Activated B cell treated with CpG ODN at 0.5 μM for 24 hours (primary cell): ENCODE results near the gene CLSTN1. TPM values are rescaled to one million over a fixed set of nuclear protein-coding genes. Genes with fewer than 3 reads are reported as not detected.

ENCODE experiments used
- ATAC-seq: fragments of 200-7000 bp; cut with Tn5 transposase; one replicate; pipeline ENCODE4 v1.10.0; 2021; ENCODE audit warnings: low read depth, mild to moderate bottlenecking, moderate library complexity
- CTCF ChIA-PET: fragments of 350-600 bp; sonication (Branson Sonifier 250); formaldehyde crosslinking; loops from one replicate; lab custom pipeline; 2021; ENCODE audit warnings: antibody characterized with exemption; lab: Charles Lee
- POLR2A ChIA-PET: fragments of 350-600 bp; sonication (Branson Sonifier 250); formaldehyde crosslinking; loops from one replicate; lab custom pipeline; 2021; ENCODE audit warnings: antibody characterized with exemption; lab: Charles Lee
- DNase-seq: peaks from one replicate; pipeline ENCODE4 v3.0.0; 2022
- H3K27ac Mint-ChIP-seq: one replicate; pipeline ENCODE4 v1.8.0; 2020; ENCODE audit warnings: mixed read lengths
- H3K27me3 Mint-ChIP-seq: one replicate; pipeline ENCODE4 v1.8.0; 2021; ENCODE audit warnings: mixed read lengths
- H3K36me3 Mint-ChIP-seq: one replicate; pipeline ENCODE4 v1.8.0; 2021; ENCODE audit warnings: low read depth, mixed read lengths
- H3K4me1 Mint-ChIP-seq: one replicate; pipeline ENCODE4 v1.8.0; 2021; ENCODE audit warnings: mixed read lengths
- H3K4me3 Mint-ChIP-seq: one replicate; pipeline ENCODE4 v1.8.0; 2020; ENCODE audit warnings: mild to moderate bottlenecking, mixed read lengths
- H3K9me3 Mint-ChIP-seq: one replicate; pipeline ENCODE4 v1.8.0; 2020; ENCODE audit warnings: mixed read lengths
- intact Hi-C: fragments of 100-400 bp; cut with micrococcal nuclease; formaldehyde crosslinking; loops from one replicate; pipeline ENCODE4 v1.15.1; 2024
- total RNA-seq: library from RNA; stranded (reverse); gene quantifications from 2 replicates; pipeline ENCODE4 v1.2.3, GENCODE V29; 2022
- TF ChIP-seq, protein P1 (sequence below): fragments of 200-600 bp; IDR thresholded peaks from one replicate; pipeline ENCODE4 v1.8.0; 2022; ENCODE audit warnings: antibody characterized with exemption, mild to moderate bottlenecking

The CLSTN1 gene
- total RNA-seq, 1 donor from 2014 or later = 50.7 TPM

DNA sequence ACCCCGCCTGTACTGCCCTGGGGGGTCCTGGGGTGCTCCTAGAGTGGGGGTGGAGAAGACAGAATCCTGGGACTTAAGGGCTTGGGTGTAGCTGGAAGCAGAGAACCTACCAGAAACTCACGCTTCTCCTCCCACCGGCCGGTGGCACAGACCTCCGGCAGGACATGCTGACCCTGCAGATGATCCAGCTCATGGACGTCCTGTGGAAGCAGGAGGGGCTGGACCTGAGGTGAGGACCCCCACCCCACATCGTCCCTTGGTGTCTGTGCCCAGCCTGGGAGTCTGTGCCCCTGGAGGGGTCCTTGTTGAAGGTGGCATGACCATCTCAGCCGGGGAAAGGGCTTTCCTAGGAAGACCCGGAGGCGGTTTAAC lies 101.4 kb downstream of the CLSTN1 start:
- DNase-seq = no peak
- Mint-ChIP-seq H3K27ac (no peak overlapping the region), H3K36me3 (peaks cover 80% of the 10 kb centered on the region), H3K27me3 (no peaks in the 10 kb centered on the region), H3K9me3 (no peaks in the 10 kb centered on the region), H3K4me1 (peaks cover 29% of the 10 kb centered on the region), H3K4me3 (no peak overlapping the region)
- TF ChIP-seq, protein P1, sequence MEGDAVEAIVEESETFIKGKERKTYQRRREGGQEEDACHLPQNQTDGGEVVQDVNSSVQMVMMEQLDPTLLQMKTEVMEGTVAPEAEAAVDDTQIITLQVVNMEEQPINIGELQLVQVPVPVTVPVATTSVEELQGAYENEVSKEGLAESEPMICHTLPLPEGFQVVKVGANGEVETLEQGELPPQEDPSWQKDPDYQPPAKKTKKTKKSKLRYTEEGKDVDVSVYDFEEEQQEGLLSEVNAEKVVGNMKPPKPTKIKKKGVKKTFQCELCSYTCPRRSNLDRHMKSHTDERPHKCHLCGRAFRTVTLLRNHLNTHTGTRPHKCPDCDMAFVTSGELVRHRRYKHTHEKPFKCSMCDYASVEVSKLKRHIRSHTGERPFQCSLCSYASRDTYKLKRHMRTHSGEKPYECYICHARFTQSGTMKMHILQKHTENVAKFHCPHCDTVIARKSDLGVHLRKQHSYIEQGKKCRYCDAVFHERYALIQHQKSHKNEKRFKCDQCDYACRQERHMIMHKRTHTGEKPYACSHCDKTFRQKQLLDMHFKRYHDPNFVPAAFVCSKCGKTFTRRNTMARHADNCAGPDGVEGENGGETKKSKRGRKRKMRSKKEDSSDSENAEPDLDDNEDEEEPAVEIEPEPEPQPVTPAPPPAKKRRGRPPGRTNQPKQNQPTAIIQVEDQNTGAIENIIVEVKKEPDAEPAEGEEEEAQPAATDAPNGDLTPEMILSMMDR = no peak
- no peak for ATAC-seq
- intact Hi-C loops = no loop called here
- ChIA-PET CTCF (interaction anchor here (0.7 to 3.5 kb wide), 9 partner anchors 10 to 106 kb away, joined by 3 to 28 read pairs (median 3); no protein-coding TSS in a partner anchor), POLR2A (interaction anchor here (2.3 kb wide), 1 partner anchor 94 kb away, joined by 32 read pairs; no protein-coding TSS in a partner anchor)

DNA sequence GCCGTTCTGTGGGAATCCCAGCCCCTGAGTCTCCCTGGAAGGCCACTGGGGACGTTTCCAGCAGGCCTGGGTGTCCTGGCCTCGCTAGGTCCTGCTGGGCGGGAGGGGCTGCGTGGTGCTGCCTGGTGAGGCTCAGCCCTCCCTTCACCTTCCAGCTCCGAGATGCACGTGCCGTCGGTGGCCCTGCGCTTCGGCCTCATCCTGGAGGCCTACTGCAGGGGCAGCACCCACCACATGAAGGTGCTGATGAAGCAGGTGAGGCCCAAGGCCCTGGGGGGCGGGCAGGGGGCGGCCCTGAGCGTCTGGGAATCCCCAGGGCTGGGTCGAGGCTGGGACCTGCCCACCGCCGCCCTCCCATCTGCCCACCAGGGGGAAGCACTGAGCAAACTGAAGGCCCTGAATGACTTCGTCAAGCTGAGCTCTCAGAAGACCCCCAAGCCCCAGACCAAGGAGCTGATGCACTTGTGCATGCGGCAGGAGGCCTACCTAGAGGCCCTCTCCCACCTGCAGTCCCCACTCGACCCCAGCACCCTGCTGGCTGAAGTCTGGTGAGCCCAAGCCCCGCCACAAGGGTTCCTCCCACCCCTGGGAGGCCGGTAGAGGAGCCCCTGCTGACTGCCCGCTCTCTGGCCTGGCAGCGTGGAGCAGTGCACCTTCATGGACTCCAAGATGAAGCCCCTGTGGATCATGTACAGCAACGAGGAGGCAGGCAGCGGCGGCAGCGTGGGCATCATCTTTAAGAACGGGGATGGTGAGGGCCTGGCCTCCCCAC lies 102.0 kb downstream of the CLSTN1 start:
- Mint-ChIP-seq H3K4me3 (no peak overlapping the region), H3K9me3 (no peaks in the 10 kb centered on the region), H3K36me3 (peaks cover 78% of the 10 kb centered on the region), H3K4me1 (peaks cover 35% of the 10 kb centered on the region), H3K27me3 (no peaks in the 10 kb centered on the region), H3K27ac (peak overlapping the region; percentile 24)
- DNase-seq (peak; percentile 69), ATAC-seq (peak; percentile 58)
- ChIA-PET CTCF (interaction anchor here (0.7 to 3.5 kb wide), 14 partner anchors 11 to 146 kb away, joined by 3 to 28 read pairs (median 3); no protein-coding TSS in a partner anchor), POLR2A (interaction anchor here (0.7 to 2.3 kb wide), 6 partner anchors 11 to 94 kb away, joined by 3 to 32 read pairs (median 4); no protein-coding TSS in a partner anchor)
- TF ChIP-seq, protein P1 = peak; percentile 26
- intact Hi-C loops = no loop called here

DNA sequence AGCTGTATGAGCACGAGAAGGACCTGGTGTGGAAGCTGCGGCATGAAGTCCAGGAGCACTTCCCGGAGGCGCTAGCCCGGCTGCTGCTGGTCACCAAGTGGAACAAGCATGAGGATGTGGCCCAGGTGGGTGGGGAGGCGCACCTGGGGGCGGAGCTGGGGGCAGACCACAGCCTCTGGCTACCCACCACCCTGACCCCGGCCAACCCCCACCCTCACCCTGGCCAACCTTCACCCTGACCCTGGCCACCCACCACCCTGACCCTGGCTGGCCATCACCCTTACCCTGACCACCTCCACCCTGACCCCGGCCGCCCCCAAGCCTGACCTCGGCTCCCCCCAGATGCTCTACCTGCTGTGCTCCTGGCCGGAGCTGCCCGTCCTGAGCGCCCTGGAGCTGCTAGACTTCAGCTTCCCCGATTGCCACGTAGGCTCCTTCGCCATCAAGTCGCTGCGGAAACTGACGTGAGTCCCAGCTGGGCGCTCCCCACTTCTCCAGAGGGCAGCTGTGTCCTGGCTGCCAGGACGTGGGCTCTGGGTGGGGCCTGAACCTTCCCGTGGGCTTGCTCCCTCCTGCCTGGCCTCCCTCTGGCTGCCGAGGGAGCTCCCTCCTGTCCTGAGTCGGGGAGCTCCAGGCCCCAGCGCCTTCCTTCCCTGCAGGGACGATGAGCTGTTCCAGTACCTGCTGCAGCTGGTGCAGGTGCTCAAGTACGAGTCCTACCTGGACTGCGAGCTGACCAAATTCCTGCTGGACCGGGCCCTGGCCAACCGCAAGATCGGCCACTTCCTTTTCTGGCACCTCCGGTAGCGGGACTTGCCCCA lies 102.8 kb downstream of the CLSTN1 start:
- TF ChIP-seq, protein P1 = no peak
- no peak for ATAC-seq
- H3K9me3 Mint-ChIP-seq = no peaks in the 10 kb centered on the region
- H3K27ac Mint-ChIP-seq = no peak overlapping the region
- intact Hi-C loops = no loop called here
- H3K27me3 Mint-ChIP-seq = no peaks in the 10 kb centered on the region
- POLR2A ChIA-PET = interaction anchor here (0.7 to 2.3 kb wide), 7 partner anchors 12 to 168 kb away, joined by 3 to 32 read pairs (median 4); no protein-coding TSS in a partner anchor
- CTCF ChIA-PET = interaction anchor here (0.7 to 3.5 kb wide), 15 partner anchors 10 to 147 kb away, joined by 3 to 28 read pairs (median 3); no protein-coding TSS in a partner anchor
- no peak overlapping the region for H3K4me3 Mint-ChIP-seq
- H3K36me3 Mint-ChIP-seq = peaks cover 80% of the 10 kb centered on the region
- H3K4me1 Mint-ChIP-seq = peaks cover 43% of the 10 kb centered on the region
- DNase-seq = no peak

DNA sequence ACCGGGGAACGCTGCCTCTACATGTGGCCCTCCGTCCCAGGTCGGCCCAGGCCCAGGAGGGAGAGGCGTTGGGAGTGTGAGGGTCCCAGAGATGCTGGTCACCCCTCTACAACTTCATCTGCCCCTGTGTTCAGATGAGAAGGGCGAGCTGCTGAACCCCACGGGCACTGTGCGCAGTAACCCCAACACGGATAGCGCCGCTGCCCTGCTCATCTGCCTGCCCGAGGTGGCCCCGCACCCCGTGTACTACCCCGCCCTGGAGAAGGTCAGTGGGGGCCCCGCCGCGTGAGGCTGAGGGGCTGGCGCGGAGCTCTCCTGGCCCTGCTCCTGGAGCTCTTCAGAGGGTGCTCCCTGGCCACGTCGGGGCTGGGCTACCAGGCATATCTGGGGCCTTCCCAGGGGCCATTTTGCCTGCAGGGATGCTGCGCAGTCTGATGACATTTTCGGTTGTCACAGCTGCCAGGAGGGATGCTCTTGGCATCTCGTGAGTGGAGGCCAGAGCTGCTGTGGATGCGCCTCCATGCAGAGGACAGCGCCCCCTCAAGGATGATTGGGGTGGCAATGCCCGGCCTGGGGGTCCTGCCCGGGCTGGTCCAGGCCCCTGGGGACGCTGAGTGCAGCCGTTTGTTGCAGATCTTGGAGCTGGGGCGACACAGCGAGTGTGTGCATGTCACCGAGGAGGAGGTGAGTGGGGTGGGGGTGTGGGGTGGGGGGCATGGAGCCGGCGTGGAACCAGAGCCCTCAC lies 103.6 kb downstream of the CLSTN1 start:
- CTCF ChIA-PET = interaction anchor here (0.7 to 3.5 kb wide), 7 partner anchors 9 to 104 kb away, joined by 3 to 28 read pairs (median 6); no protein-coding TSS in a partner anchor
- peaks cover 79% of the 10 kb centered on the region for H3K36me3 Mint-ChIP-seq

More for the DNA sequence above, 103.6 kb downstream of the CLSTN1 start:
- H3K27me3 Mint-ChIP-seq = no peaks in the 10 kb centered on the region
- no peak for ATAC-seq
- H3K4me3 Mint-ChIP-seq = no peak overlapping the region
- DNase-seq = no peak
- peaks cover 48% of the 10 kb centered on the region for H3K4me1 Mint-ChIP-seq
- H3K9me3 Mint-ChIP-seq = no peaks in the 10 kb centered on the region
- intact Hi-C loops = no loop called here
- H3K27ac Mint-ChIP-seq = peak overlapping the region; percentile 18
- TF ChIP-seq, protein P1 = no peak
- POLR2A ChIA-PET = interaction anchor here (0.8 to 2.3 kb wide), 5 partner anchors 65 to 93 kb away, joined by 4 to 32 read pairs (median 5); no protein-coding TSS in a partner anchor
